ENCODE results near the gene AGRP.

Gene AGRP

DNA sequence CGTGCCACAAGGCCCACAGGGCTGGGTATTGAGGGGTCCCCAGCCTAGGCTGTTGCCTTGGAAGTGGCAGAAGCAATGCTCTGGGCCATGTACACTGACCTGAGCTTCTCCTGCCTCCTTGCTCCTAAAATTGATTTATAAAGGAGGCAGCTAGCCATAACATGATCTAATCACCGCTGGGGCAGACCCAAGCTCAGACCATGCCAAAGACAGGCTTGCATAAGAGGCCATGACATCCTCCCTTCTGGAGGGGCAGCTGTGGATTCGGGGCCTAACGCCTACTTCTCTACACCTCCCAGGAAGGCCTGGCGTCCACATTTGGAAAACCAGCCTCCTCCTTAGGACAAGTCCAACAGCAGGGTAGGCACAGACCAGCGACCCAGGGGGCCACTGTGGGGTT is 40.1 kb downstream of the AGRP start:
- H3K4me3 ChIP-seq (ENCODE audit: low read depth, low read length): no peak overlapping the region
- TF ChIP-seq, protein P1, sequence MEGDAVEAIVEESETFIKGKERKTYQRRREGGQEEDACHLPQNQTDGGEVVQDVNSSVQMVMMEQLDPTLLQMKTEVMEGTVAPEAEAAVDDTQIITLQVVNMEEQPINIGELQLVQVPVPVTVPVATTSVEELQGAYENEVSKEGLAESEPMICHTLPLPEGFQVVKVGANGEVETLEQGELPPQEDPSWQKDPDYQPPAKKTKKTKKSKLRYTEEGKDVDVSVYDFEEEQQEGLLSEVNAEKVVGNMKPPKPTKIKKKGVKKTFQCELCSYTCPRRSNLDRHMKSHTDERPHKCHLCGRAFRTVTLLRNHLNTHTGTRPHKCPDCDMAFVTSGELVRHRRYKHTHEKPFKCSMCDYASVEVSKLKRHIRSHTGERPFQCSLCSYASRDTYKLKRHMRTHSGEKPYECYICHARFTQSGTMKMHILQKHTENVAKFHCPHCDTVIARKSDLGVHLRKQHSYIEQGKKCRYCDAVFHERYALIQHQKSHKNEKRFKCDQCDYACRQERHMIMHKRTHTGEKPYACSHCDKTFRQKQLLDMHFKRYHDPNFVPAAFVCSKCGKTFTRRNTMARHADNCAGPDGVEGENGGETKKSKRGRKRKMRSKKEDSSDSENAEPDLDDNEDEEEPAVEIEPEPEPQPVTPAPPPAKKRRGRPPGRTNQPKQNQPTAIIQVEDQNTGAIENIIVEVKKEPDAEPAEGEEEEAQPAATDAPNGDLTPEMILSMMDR (IDR thresholded peaks at IDR 0.05; ENCODE audit: low read depth, low read length): no peak

GRCh38 chr16:67442581-67443255 is 40.6 kb downstream of the AGRP start:
- TF ChIP-seq, protein P1 (IDR thresholded peaks at IDR 0.05; ENCODE audit: low read depth, low read length): no peak
- no peak overlapping the region for H3K4me3 ChIP-seq (ENCODE audit: low read depth, low read length)

- TF ChIP-seq, protein P1 (IDR thresholded peaks at IDR 0.05; ENCODE audit: low read depth, low read length): no peak
Measured at GRCh38 chr16:67441907-67442306, 41.4 kb downstream of the AGRP start.

DNA sequence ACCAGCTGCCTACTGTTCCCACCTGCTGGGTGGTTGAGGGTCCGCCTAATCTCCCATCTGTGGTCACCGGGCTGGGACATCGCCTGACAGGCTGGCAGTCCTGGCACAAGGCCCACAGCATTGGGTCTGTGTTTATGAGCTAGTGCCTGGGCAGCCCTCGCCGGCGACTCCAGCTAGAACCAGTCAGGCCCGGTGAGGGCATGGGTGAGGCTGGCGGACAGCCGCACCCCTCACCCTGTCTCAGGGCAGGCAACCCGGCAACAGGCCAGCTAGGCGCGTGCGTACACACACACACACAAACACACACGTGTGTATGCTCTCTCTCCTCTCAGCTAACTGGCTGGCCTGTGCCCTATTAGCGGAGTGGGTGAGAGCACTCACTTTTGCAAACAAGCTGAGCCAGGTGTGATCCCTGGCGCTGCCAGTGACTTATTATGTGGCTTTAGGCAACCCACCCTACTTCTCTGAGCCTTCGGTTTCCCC is 42.0 kb downstream of the AGRP start:
- H3K4me3 ChIP-seq (ENCODE audit: low read depth, low read length): no peak overlapping the region
- TF ChIP-seq, protein P1 (IDR thresholded peaks at IDR 0.05; ENCODE audit: low read depth, low read length): no peak

More at GRCh38 chr16:67441907-67442306, 41.4 kb downstream of the AGRP start:
- H3K4me3 ChIP-seq (ENCODE audit: low read depth, low read length): no peak overlapping the region

- H3K4me3 ChIP-seq (ENCODE audit: low read depth, low read length): no peak overlapping the region
- TF ChIP-seq, protein P1 (IDR thresholded peaks at IDR 0.05; ENCODE audit: low read depth, low read length): no peak
Measured at GRCh38 chr16:67438824-67439393, 44.4 kb downstream of the AGRP start.

- TF ChIP-seq, protein P1 (IDR thresholded peaks at IDR 0.05; ENCODE audit: low read depth, low read length): no peak
- H3K4me3 ChIP-seq (ENCODE audit: low read depth, low read length): no peak overlapping the region
Measured at GRCh38 chr16:67438098-67438791, 45.1 kb downstream of the AGRP start.

- no peak overlapping the region for H3K4me3 ChIP-seq (ENCODE audit: low read depth, low read length)
- TF ChIP-seq, protein P1 (IDR thresholded peaks at IDR 0.05; ENCODE audit: low read depth, low read length): no peak
Measured at GRCh38 chr16:67437513-67437912, 45.8 kb downstream of the AGRP start.

Data from WI38 (cell line).